ENCODE measurements around the gene NCSTN.
A peak's percentile ranks its signal among the peaks of the same experiment; 100 is the strongest.

The NCSTN gene

DNA sequence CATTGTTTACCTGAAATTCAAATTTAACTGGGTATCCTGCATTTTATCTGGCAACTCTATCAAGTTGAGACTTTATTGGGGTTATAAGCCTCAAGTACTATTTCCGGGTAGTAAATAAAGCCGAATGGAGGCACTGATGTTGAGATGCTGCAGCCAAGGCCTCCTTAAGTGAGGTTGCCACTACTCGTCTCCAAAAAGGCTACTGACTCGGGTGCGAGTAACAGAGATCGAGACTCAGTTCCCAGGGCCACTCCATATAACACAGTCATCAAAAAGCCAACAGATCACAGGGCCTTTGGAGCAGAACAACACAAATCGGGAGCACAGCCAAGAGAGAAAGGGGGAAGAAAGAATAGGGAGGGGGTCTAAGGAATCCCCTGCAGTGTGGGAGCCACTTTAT lies 657 bp upstream of the NCSTN start:
- no peak for DNase-seq
- TF ChIP-seq, protein P1, sequence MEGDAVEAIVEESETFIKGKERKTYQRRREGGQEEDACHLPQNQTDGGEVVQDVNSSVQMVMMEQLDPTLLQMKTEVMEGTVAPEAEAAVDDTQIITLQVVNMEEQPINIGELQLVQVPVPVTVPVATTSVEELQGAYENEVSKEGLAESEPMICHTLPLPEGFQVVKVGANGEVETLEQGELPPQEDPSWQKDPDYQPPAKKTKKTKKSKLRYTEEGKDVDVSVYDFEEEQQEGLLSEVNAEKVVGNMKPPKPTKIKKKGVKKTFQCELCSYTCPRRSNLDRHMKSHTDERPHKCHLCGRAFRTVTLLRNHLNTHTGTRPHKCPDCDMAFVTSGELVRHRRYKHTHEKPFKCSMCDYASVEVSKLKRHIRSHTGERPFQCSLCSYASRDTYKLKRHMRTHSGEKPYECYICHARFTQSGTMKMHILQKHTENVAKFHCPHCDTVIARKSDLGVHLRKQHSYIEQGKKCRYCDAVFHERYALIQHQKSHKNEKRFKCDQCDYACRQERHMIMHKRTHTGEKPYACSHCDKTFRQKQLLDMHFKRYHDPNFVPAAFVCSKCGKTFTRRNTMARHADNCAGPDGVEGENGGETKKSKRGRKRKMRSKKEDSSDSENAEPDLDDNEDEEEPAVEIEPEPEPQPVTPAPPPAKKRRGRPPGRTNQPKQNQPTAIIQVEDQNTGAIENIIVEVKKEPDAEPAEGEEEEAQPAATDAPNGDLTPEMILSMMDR (IDR thresholded peaks at IDR 0.05; ENCODE audit: low read depth, low read length, missing control alignments), result no peak
- Histone ChIP-seq H3K4me3 (ENCODE audit: low read depth, low read length) (peak overlapping the region; percentile 94), H3K36me3 (replicated peaks) (peaks cover 36% of the 10 kb centered on the region), H3K27ac (peak overlapping the region; percentile 96), H3K27me3 (replicated peaks) (no peaks in the 10 kb centered on the region)
- in situ Hi-C loops (cut with HindIII; ENCODE audit: low pct_ligation_motif_present, low sequenced_read_pairs), result no loop called here

DNA sequence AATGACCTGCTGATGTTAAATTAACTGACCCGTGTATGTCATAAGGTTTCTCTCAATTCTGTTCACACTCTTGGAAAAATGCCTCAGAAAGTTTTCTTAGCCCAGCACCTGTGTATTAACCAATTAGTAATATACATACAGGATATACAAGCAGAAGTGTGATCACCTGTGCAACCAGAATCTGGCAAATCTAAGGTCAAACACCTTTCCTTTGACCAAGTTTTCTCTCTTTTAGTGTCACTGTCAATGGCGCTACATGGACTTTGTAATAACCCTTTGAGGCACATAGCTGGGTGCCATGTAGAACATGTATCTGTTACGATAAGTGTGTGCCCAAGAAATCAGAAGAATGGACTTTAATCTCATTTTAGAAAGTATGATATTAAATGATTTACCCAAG lies 1.1 kb downstream of the NCSTN start:
- peak overlapping the region; percentile 94 for H3K4me3 ChIP-seq (ENCODE audit: low read depth, low read length)
- DNase-seq, result no peak
- TF ChIP-seq, protein P1 (IDR thresholded peaks at IDR 0.05; ENCODE audit: low read depth, low read length, missing control alignments), result no peak
- peaks cover 29% of the 10 kb centered on the region for H3K36me3 ChIP-seq (replicated peaks)
- no peaks in the 10 kb centered on the region for H3K27me3 ChIP-seq (replicated peaks)
- H3K27ac ChIP-seq, result no peak overlapping the region
- in situ Hi-C loops (cut with HindIII; ENCODE audit: low pct_ligation_motif_present, low sequenced_read_pairs), result no loop called here

DNA sequence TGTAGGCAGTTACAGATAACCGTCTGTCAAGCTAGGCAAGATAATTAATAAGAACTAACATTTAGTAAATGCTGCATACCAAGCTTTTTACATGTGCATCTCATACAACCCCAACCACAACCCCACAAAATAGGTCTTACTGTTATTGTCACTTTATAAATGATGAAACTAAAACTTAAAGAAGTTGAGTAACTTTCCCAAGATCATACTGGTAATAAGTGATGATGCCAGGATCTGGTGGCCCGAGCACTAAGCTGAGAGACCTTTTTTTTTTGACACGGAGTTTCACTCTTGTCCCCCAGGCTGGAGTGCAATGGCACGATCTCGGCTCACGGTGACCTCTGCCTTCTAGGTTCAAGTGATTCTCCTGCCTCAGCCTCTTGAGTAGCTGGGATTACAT lies 1.8 kb downstream of the NCSTN start:
- no peak overlapping the region for H3K4me3 ChIP-seq (ENCODE audit: low read depth, low read length)
- no peak for DNase-seq
- H3K27ac ChIP-seq, result no peak overlapping the region
- no peaks in the 10 kb centered on the region for H3K27me3 ChIP-seq (replicated peaks)
- H3K36me3 ChIP-seq (replicated peaks), result peaks cover 29% of the 10 kb centered on the region
- TF ChIP-seq, protein P1 (IDR thresholded peaks at IDR 0.05; ENCODE audit: low read depth, low read length, missing control alignments), result no peak
- in situ Hi-C loops (cut with HindIII; ENCODE audit: low pct_ligation_motif_present, low sequenced_read_pairs), result no loop called here

DNA sequence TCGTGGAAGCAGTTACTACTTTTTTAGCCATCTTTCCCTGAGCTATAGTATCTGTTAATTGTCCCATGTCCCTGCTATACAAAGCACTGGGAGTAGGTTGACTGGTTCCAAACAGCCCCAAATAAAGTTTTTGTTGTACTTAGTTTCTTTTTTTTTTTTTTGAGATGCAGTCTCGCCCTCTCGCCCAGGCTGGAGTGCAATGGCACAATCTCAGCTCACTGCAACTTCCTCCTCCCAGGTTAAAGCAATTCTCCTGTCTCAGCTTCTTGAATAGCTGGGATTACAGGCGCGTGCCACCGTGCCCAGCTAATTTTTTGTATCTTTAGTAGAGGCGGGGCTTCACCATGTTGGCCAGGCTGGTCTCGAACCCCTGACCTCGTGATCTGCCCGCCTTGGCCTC lies 3.3 kb downstream of the NCSTN start:
- DNase-seq, result no peak
- no peaks in the 10 kb centered on the region for H3K27me3 ChIP-seq (replicated peaks)
- no peak overlapping the region for H3K27ac ChIP-seq
- H3K36me3 ChIP-seq (replicated peaks), result peaks cover 40% of the 10 kb centered on the region
- TF ChIP-seq, protein P1 (IDR thresholded peaks at IDR 0.05; ENCODE audit: low read depth, low read length, missing control alignments), result no peak
- in situ Hi-C loops (cut with HindIII; ENCODE audit: low pct_ligation_motif_present, low sequenced_read_pairs), result no loop called here
- no peak overlapping the region for H3K4me3 ChIP-seq (ENCODE audit: low read depth, low read length)

DNA sequence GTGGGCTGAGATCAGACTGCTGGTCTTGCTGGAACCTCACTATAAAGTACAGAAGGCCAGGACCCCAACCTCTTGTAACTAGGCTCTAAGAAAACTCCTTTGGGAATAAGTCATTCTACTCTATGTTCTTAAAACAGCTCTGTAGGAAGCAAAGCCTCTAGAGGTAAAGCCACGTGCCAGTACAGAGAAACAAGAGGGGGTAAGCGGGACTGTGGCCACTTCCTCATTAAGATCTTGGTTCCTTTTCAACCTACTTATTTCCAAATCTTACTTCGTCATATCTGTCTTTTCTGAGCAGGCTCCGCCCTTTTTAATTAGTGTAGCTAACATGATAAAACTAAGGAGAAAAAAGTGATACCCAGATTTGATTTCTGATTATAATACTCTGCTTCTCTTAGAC lies 3.8 kb downstream of the NCSTN start:
- Histone ChIP-seq H3K36me3 (replicated peaks) (peaks cover 45% of the 10 kb centered on the region), H3K27me3 (replicated peaks) (no peaks in the 10 kb centered on the region), H3K4me3 (ENCODE audit: low read depth, low read length) (no peak overlapping the region), H3K27ac (no peak overlapping the region)
- TF ChIP-seq, protein P1 (IDR thresholded peaks at IDR 0.05; ENCODE audit: low read depth, low read length, missing control alignments), result no peak
- in situ Hi-C loops (cut with HindIII; ENCODE audit: low pct_ligation_motif_present, low sequenced_read_pairs), result no loop called here
- DNase-seq, result no peak

DNA sequence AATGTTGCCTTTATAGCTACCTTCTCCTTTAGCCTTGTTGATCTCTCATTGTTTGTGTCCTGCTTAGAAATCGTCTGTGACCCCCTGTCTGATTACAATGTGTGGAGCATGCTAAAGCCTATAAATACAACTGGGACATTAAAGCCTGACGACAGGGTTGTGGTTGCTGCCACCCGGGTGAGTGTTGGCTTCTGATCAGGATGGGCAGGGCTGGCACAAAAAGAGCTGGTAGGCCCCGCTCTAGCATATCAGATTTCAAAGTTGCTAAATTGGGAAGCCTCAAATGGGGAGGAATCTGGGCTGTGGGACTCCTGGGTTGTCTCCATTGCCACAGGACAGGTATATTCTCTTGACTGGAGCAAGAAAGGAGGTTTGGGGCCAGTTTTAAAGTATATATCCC lies 8.4 kb downstream of the NCSTN start:
- in situ Hi-C loops (cut with HindIII; ENCODE audit: low pct_ligation_motif_present, low sequenced_read_pairs), result no loop called here
- no peak overlapping the region for H3K4me3 ChIP-seq (ENCODE audit: low read depth, low read length)
- TF ChIP-seq, protein P1 (IDR thresholded peaks at IDR 0.05; ENCODE audit: low read depth, low read length, missing control alignments), result no peak
- H3K36me3 ChIP-seq (replicated peaks), result peaks cover 83% of the 10 kb centered on the region
- no peak overlapping the region for H3K27ac ChIP-seq
- no peak for DNase-seq
- H3K27me3 ChIP-seq (replicated peaks), result no peaks in the 10 kb centered on the region
